ENCODE results near the gene WDR87. TPM values are rescaled to one million over a fixed set of nuclear protein-coding genes. Genes with fewer than 3 reads are reported as not detected.

The WDR87 gene
- total RNA-seq, 1 donor from 2014 or later: not detected

DNA sequence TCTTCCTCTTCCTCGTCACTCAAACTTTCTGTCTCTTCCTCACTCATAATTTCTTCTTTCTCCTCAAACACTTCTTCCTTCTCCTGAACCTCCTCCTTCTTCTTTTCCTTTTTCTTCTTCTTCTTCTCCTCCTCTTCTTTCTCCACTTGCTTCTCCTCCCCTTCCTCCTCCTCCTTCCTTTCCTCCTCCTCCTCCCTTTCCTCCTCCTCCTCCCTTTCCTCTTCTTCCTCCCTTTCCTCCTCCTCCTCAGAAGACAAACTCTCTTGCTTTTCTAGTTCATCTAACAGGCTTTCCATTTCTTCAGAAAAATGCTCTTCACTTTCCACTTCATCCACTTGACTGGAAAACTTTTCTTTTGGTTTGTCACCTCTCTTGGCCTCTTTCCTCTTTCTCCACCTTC is 19.8 kb downstream of the WDR87 start:
- TF ChIP-seq, protein P1, sequence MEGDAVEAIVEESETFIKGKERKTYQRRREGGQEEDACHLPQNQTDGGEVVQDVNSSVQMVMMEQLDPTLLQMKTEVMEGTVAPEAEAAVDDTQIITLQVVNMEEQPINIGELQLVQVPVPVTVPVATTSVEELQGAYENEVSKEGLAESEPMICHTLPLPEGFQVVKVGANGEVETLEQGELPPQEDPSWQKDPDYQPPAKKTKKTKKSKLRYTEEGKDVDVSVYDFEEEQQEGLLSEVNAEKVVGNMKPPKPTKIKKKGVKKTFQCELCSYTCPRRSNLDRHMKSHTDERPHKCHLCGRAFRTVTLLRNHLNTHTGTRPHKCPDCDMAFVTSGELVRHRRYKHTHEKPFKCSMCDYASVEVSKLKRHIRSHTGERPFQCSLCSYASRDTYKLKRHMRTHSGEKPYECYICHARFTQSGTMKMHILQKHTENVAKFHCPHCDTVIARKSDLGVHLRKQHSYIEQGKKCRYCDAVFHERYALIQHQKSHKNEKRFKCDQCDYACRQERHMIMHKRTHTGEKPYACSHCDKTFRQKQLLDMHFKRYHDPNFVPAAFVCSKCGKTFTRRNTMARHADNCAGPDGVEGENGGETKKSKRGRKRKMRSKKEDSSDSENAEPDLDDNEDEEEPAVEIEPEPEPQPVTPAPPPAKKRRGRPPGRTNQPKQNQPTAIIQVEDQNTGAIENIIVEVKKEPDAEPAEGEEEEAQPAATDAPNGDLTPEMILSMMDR (IDR thresholded peaks at IDR 0.05; ENCODE audit: insufficient read depth, low read length, poor library complexity, severe bottlenecking): no peak
- Histone ChIP-seq H3K4me3 (ENCODE audit: low read depth, low read length) (no peak overlapping the region), H3K36me3 (ENCODE audit: control insufficient read depth, insufficient read depth, low read length) (no peaks in the 10 kb centered on the region), H3K27me3 (ENCODE audit: control insufficient read depth, insufficient read depth, low read length) (peaks cover 6% of the 10 kb centered on the region)
- DNase-seq (ENCODE audit: low read depth): no peak

DNA sequence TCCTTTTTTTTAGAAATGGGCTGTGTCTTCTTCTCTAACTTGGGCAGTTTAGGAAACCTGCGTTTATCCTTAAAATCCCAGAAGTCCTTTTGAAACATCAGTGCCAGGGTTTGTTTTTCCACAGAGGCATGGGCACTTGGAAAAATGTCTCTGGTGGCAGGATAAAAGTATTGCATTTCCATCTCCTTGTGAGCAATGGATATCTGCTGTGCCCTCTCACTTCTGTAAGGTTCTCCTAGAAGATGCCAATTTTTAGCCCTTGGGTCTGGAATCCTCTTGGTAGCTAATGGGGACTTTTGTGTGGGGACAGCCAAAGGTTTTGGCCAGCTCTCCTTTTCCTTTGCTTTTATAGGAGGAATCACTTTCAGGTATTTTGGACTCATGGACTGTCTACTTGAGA is 21.0 kb downstream of the WDR87 start:
- Histone ChIP-seq H3K27me3 (ENCODE audit: control insufficient read depth, insufficient read depth, low read length) (peaks cover 6% of the 10 kb centered on the region), H3K36me3 (ENCODE audit: control insufficient read depth, insufficient read depth, low read length) (no peaks in the 10 kb centered on the region), H3K4me3 (ENCODE audit: low read depth, low read length) (no peak overlapping the region)
- DNase-seq (ENCODE audit: low read depth): no peak
- TF ChIP-seq, protein P1 (IDR thresholded peaks at IDR 0.05; ENCODE audit: insufficient read depth, low read length, poor library complexity, severe bottlenecking): no peak

DNA sequence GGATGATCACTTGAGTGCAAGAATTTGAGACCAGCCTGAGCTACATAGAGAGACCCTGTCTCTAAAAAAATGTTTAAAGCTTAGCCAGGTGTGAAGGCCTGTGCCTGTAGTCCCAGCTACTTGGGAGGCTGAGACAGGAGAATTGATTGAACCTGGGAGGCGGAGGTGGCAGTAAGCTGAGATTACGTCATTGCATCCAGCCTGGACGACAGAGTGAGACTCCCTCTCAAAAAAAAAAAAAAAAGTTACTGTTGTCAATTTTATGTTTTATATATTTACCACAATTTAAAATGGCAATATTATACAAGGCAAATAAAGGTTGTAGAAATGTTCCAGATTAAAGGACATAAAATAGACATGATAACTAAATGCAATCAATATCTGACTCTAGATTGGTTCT is 29.2 kb downstream of the WDR87 start:
- H3K4me3 ChIP-seq (ENCODE audit: low read depth, low read length): no peak overlapping the region
- no peaks in the 10 kb centered on the region for H3K27me3 ChIP-seq (ENCODE audit: control insufficient read depth, insufficient read depth, low read length)
- no peak for DNase-seq (ENCODE audit: low read depth)
- H3K36me3 ChIP-seq (ENCODE audit: control insufficient read depth, insufficient read depth, low read length): no peaks in the 10 kb centered on the region
- TF ChIP-seq, protein P1 (IDR thresholded peaks at IDR 0.05; ENCODE audit: insufficient read depth, low read length, poor library complexity, severe bottlenecking): no peak

DNA sequence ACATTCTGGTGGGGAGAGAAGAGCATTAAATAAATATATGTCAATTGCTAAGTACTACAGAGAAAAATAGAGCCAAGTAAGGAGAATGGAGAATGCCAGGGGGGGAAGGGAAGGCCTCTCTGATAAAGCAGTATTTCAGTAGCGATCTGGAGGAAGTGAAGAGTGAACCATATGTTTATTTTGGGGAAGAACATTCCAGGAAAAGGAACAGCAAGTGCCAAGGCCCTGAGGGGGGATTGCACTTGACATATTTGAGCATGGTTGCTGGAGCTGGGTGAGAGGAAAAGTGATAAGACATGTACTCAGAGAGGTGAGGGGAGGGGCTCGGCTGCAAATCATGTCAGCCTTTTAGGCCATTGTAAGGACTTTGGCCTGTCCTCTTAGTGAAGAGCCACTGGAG is 30.4 kb downstream of the WDR87 start:
- Histone ChIP-seq H3K27me3 (ENCODE audit: control insufficient read depth, insufficient read depth, low read length) (no peaks in the 10 kb centered on the region), H3K4me3 (ENCODE audit: low read depth, low read length) (no peak overlapping the region), H3K36me3 (ENCODE audit: control insufficient read depth, insufficient read depth, low read length) (no peaks in the 10 kb centered on the region)
- no peak for DNase-seq (ENCODE audit: low read depth)
- TF ChIP-seq, protein P1 (IDR thresholded peaks at IDR 0.05; ENCODE audit: insufficient read depth, low read length, poor library complexity, severe bottlenecking): no peak

DNA sequence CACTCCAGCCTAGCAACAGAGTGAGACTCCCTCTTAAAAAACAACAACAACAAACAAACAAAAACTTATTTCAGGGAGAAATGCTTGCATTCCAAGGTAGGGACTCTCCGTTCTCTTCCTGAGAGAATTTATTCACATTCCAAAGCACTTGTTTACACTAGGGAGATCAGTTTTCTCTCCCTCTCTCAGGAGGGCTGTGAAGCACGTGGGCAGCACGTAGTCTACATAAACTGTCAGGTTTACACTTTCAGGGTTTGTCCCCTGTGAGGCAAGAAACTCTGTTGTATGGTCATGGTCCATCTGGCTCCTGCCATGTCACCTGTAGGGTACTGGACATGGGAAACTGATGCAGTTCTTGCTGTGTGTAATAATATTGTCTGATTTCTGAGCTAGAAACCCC is 31.6 kb downstream of the WDR87 start:
- no peak for DNase-seq (ENCODE audit: low read depth)
- Histone ChIP-seq H3K4me3 (ENCODE audit: low read depth, low read length) (no peak overlapping the region), H3K27me3 (ENCODE audit: control insufficient read depth, insufficient read depth, low read length) (no peaks in the 10 kb centered on the region), H3K36me3 (ENCODE audit: control insufficient read depth, insufficient read depth, low read length) (no peaks in the 10 kb centered on the region)
- TF ChIP-seq, protein P1 (IDR thresholded peaks at IDR 0.05; ENCODE audit: insufficient read depth, low read length, poor library complexity, severe bottlenecking): no peak

DNA sequence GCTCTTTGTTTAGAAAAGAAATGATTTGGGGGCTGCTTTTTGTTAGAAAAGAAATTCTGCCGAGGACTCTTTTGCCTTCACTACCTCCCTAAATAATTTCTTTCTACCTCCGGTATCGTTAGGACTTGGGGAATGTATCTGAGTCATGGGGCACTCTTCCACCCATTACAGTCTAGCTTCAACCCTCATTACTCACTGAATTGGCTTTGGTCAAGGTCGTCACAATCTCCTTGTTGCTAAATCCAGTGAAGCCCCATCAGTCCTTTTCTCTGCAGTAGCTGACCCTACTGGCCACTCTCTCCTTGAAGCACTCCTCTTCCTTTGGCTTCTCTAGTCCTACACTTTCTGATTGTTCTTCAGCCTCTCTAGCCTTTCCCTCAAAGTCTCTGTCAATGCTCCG is 34.0 kb downstream of the WDR87 start:
- no peak for DNase-seq (ENCODE audit: low read depth)
- no peaks in the 10 kb centered on the region for H3K27me3 ChIP-seq (ENCODE audit: control insufficient read depth, insufficient read depth, low read length)
- TF ChIP-seq, protein P1 (IDR thresholded peaks at IDR 0.05; ENCODE audit: insufficient read depth, low read length, poor library complexity, severe bottlenecking): no peak
- no peaks in the 10 kb centered on the region for H3K36me3 ChIP-seq (ENCODE audit: control insufficient read depth, insufficient read depth, low read length)
- no peak overlapping the region for H3K4me3 ChIP-seq (ENCODE audit: low read depth, low read length)

All from kidney epithelial cell (primary cell).